NCI-H2196 (cell line): ENCODE data around the gene OR2Y1.
"Not testable (repeated sequence)": the region's sequence is repeated elsewhere in the genome, so short reads cannot be mapped to it uniquely, and the experiment has no call there.

Experiments
- DNase-seq: peaks from one replicate; lab custom pipeline; 2025; ENCODE audit not compliant: unreplicated experiment; lab: John Stamatoyannopoulos, UW

OR2Y1 gene, protein sequence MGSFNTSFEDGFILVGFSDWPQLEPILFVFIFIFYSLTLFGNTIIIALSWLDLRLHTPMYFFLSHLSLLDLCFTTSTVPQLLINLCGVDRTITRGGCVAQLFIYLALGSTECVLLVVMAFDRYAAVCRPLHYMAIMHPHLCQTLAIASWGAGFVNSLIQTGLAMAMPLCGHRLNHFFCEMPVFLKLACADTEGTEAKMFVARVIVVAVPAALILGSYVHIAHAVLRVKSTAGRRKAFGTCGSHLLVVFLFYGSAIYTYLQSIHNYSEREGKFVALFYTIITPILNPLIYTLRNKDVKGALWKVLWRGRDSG

DNA sequence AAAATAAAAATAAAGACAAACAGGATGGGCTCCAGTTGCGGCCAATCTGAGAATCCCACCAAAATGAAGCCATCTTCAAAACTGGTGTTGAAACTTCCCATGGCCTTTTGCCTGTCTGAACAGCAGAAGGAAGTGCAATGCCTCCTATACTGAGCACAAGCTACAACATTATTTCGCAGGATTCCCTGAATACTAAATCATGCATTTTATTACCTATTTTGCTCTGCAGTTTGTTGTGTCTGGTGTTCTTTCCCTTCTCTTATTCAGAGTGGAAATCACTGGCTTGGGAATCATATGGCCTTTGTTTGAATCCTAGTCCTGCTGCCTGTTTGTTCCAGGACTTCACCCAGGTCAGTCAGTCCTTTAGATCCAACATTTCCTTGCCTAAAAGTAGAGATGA lies at the start of gene OR2Y1:
OR2Y1 (minus strand) TSS at position 101 of the 400 bp plus-strand sequence; CDS start at position 101, 0 bp downstream.
- no peak for DNase-seq

DNA sequence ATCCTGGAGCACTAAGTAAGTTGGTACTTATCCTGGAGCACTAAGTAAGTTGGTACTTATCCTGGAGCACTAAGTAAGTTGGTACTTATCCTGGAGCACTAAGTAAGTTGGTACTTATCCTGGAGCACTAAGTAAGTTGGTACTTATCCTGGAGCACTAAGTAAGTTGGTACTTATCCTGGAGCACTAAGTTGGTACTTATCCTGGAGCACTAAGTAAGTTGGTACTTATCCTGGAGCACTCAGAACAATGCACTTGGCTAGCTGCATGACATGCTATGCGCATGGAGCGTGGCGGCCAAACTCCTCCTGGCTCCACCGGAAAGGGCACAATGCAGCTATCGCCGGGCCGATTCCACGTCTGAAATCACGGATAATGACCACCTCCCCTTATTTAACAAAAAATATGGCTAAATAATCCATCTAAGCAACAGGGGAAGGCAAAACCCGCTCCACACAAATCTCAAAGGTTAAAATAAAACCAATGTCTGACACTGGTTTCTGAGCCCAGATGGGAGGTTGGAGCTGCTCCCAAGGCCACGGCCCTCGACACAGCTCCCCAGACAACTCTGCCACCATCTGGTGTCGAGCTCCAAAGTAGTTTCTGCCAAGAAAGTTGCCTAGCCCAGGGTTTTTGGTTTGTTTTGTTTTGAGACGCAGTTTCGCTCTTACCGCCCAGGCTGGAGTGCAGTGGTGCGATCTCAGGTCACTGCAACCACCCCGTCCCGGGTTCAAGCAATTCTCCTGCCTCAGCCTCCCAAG lies 49.0 kb upstream of the OR2Y1 start:
- DNase-seq: not testable (repeated sequence)

DNA sequence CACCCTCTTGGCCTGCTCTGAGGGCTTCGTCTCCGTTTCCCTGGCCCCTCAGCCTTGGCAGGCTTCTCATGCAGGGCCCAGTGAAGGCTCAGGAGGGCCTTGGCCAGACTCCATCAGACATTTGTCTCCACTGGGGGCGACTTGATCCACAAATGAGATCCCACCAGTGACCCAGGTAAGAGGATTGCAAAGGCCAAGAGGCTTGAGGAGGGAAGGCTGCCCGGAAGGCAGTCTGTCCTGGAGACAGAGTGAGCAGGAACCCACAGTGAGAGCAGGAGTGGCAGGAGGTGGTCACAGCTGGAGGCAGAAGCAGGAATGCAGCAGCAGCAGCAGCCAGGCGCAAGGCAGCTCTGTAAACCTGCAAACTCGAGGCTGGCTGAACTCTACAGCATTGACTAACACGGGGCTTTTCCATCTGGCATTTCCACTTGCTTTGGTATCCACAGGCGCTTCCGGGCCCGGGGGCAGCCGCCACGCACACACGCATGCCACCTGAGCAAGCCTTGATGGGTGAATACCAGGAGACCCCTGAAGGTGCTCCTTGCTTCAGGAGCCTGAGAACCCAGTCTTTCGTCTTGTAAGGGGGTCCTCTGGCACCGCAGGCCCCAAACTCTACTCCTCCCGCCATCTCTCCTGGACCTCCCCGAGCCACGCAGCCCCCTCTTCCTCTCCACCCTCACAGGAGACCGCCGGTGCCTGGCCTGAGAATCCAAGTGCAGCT lies 48.0 kb upstream of the OR2Y1 start:
- DNase-seq: no peak

DNA sequence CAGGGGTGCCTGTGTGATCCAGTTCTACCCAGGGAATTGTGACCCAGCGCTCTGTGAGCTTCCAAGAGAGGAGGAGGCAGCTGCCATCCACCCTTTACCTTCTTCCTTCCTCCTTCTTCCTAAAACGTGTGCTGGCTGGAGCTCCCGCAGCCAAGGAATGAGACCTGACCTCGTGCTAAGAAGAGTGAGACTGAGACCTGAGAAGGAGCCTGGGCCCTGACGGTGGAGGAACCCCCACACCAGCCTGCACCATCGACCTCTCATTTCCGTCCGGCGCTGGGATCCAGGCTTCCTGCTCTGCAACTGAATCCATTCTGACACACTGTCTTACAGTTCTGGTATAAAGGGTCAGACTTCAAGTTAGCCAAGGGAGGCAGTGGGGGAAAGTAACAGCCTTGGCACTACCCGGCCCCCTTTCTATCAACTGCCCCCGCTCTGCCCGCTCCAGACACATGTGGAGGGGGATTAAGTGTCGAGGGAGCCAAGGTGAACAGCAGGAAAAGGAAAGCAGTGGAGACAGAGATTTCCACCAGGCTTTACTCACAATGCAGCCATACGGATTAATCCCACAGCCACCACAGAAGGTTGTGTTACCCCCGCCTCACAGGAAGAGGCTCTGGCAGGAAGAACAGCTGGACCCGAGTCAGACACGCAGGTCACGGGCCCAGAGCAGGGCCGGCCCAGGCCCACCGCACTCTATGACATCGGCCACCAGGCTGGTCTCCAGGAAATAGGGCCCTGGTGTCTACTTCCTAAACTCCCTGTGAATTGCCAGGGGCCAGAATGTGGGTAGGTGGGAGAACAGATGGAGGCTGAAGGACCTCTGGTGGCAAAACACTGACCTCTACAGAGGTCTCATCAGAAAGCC lies 46.9 kb upstream of the OR2Y1 start:
- no peak for DNase-seq

DNA sequence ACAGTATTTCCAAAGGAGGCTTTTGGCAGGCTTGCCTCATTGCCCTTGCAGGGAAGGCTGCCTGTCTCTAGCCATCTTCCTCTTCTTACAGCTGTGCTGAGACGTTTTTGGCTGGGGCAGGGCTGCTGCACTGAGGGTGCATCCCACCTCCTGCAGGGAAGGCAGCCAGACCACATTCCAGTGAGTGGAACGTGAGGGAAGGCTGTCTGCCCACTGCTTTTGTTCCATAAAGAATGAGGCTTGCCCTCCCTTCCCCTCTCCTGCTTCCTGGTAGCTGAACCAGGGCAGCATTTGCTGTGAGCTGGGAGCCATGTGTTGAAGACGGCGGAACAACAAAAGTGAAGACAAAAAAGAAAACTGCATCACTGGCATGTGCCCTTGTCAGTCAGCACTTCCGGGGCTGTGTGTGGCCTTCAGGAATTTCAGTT lies 46.0 kb upstream of the OR2Y1 start:
- no peak for DNase-seq

DNA sequence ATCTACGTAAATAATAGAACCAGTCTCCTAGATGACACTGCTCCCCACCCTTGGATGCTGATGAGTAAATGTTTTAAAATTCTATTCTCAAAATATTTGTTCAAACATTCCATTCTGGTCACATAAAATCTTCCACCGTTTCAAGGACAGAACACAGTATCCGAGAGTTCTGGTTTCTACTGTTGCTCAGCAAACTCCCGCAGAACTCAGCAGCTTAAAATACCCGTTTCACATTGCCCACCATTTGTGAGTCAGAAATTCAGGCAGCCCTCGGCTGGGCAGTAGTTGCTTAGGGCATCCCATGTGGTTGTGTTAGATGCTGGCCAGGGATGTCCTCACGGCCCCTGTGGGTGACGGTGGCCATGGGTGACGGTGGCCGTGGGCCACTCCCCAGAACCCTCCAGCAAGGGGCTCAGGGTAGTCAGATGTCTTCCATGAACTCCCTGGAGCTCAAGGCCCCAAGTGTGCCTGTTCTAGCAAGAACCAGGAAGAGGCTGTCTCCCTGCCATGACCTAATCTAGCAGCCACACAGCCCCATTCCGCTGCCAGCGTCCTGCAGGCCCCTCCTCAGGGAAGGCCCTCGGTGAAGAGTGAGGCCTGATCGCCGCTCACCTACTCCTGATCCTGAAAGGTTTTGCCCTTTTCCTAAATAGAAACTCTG lies 45.4 kb upstream of the OR2Y1 start:
- DNase-seq: no peak

DNA sequence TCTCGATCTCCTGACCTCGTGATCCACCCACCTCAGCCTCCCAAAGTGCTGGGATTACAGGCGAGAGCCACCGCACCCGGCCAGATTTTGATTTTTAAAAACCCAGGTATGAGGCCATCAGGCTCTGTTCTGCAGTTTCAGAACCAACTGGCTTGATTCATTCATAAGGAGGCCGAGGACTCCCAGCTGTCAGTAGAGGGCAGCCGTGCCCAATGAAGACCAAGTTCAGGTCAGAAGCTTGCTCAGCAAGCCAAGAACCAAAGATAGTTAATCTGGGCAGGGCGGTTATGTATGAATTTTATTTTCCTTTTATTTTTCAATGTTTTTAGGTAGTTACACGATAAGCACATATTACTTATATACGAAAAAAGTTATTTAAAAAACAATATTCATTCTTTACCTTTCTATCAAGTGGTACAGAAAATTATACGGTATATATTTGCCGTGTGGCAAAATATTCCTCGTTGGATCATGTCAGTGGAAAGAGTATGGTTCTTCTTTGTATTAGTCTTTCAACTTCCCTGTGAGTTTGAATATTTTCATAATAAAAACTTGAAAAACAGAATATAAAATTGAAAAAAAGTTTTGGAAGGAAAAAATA lies 44.7 kb upstream of the OR2Y1 start:
- DNase-seq: peak; percentile 45

DNA sequence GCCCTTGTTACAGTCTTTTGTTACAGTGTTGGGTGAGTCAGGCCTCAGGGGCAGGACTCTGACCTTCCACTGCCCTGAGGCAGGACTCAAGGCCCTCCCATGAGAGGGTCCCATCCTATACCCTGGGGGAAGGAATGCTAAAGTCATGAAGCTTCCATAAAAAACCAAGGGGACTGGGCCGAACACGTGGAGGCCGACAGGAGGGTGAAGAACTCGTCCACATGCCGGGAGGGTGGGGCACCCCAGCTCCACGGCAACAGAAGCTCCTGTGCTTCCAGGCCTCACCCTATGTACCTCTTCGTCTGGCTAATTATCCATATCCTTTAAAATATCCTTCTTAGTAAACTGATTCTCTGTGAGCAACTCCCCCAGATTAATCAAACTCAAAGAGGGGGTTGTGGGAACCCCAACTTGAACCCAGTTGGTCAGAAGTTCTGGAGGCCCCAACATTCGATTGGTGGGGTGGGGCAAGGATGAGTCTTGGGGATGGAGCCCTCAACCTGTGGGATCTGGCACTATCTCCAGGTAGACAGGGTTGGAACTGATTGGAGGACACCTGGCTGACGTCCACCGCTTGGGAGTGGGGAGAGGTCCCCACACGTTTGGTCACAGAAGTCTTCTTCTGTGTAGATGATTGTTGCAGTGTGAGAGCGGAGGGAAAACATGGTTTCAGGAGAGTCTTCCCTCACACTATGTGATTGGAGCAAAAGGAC lies 43.6 kb upstream of the OR2Y1 start:
- DNase-seq: no peak

DNA sequence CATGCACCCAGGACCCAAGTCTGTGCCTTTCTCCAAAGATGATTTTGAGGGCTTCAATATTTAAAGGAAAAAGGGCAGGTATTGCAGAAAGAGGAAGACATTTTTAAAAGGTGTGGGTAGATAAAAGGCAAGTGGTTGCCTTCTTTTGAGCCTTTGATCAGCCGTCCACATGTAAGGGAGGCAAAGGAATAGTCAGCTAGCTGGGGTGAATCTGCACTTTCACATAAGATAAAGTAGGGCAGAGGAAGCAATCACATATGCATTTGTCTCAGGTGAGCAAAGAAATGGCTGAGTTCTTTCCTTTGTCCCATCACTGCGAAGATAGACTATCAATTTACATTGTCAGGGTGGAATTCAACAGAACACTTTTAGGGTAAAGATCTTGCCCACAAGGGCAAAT lies 42.9 kb upstream of the OR2Y1 start:
- no peak for DNase-seq

DNA sequence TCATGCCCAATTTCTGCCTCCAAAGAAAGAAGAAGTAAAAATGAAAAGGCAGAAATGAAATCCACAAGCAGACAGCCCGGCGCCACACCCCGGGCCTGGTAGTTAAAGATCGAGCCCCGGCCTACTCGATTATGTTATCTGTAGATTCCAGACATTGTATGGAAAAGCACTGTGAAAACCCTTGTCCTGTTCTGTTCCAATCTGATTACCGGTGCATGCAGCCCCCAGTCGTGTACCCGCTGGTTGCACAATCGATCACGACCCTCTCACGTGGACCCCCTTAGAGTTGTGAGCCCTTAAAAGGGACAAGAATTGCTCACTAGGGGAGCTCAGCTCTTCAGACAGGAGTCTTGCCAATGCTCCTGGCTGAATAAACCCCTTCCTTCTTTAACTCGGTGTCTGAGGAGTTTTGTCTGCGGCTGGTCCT lies 42.1 kb upstream of the OR2Y1 start:
- not testable (repeated sequence) for DNase-seq

DNA sequence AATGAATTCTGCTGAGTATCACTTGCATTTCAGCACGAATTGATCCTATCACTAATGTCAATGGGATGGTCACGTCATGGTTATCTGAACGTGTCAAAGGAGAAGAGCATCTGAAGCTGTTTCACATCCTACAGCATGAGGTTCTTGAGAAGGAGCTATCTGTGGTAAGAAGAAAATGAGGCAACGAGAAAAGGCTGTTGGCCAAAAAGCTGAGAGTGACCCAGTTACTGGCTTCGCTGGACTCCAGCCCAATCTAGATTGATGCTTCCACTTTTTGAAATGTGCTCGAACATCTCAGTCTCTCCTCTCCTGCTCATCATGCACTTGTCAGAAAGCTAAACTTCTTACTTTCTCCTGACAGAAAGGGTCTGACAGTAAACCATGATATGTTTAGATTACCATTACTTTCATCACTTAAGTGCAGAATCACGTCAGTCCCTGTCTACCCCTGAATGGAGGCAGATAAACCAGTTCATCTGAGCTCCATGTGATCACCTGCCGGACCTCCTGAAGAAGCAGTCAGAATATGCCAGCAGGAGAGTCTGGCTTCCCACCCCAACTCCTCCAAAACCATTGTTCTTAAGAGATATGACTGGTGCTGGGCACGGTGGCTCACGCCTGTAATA lies 40.2 kb upstream of the OR2Y1 start:
- DNase-seq: no peak

DNA sequence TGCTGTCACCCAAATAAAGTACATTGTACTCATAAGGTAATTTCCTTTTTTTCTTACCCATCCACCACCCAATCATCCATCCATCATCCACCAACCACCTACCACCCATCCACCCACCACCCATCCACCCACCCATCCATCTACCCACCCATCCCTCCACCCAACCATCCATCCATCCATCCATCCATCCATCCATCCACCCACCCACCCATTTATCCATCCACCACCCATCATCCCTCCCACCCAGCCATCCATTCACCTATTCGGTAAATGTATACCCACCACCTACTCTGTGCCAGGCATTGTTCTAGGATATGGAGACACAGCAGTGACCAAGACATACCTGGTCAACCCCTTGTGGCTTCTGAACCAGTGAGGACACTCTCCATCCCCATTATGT lies 37.6 kb upstream of the OR2Y1 start:
- DNase-seq: no peak

DNA sequence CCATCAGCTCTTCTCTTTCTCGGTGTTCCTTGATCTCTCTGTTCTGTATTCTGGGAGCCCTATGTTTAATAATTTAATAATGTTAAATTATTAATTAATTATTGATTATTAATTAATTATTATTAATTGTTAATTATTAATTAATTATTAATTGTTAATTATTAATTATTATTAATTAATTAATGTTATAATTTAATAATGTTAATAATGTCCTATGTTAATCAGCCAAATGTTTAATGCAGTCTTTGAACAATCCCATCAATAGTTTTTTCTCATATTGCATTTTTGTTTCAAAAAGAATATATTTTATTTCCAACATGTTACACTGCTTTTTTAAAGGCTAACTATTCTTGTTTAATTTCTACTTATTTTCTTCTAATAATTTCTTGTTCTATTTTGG lies 36.5 kb upstream of the OR2Y1 start:
- no peak for DNase-seq

DNA sequence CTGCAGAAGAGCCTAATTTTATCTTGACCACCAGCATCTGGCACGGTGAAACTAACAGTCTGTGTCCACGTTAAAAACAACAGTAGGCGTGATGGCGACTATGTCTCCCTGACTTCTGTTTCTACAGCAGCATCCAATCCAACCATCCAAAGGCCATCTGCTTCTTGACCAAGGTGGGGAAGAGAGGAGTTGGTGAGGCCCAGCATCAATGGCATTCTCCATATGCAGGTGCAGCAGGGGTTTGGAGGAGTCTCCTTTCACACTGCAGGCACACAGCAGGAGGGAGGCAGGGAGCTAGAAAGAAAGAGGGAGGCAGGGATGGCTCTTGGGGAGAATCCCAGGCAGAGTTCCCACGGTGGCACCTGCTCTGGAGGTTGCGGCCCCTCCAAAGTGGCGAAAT lies 35.8 kb upstream of the OR2Y1 start:
- DNase-seq: no peak

DNA sequence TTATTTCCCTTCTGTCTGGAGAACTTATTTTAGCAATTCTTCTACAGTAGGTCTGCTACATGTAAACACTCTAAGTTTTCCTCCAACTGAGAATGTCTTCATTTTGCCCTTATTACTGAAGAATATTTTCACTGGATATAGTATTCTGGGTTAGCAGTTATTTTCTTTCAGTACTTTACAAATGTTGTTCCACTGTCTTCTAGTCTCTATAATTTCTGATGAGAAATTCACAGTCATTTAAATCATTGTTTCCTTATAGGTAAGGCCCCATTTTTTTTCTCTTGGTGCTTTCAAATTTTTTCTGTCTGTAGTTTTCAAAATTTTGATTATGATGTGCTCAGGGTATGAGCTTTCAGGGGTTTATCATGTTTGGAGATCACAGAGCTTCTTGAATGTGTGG lies 32.0 kb upstream of the OR2Y1 start:
- DNase-seq: no peak

DNA sequence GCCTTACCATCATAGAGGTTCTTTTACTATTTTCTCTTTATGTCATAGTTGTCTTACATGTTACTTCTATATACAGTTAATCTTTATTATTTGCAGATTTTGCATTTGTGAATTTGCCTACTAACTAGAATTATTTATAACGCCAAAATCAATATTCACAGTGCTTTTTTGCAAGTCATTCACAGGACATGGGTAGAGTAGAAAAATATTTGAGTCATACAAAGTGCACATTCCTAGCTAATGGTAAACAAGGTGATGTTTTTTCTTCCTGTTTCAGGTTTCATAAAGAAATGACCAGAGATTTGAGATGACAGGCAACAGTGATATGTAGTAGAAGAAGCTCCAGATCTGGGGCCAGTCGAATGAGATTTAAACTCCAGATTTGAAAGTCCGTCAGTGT lies 30.0 kb upstream of the OR2Y1 start:
- no peak for DNase-seq

DNA sequence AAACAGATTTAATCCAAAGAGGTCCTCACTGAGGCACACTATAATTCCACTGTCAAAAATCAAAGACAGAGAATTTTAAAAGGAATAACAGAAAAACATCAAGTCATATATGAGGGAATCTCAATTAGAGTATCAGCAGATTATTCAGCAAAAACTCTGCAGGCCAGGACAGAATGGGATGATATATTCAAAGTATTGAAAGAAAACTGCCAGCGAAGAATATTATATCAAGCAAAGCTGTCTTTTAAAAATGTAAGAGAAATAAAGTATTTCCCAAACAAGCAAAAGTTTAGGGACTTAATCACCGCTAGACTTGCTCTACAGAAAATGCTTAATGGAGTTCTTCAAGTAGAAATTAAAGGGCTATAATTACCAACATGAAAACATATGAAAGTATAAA lies 15.7 kb upstream of the OR2Y1 start:
- no peak for DNase-seq

DNA sequence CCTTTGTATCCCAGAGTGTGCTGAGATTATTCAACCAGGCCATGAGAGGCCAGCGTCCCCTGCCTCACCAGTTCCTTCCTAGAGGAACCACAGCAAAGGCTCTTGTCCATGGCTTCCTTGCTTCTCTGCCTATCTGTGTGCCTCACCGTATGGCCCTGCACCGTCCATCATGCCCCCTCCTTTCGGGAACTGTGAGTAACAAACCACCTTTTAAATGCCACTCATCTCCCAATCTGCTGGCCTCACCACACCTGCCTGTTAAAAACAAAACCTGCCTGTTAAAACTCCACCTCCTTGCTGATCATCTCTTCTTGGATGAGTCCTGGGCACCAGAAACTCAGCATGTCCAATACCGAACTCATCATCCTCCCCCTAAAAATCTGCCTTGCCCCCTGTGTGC lies 4.4 kb upstream of the OR2Y1 start:
- DNase-seq: no peak

DNA sequence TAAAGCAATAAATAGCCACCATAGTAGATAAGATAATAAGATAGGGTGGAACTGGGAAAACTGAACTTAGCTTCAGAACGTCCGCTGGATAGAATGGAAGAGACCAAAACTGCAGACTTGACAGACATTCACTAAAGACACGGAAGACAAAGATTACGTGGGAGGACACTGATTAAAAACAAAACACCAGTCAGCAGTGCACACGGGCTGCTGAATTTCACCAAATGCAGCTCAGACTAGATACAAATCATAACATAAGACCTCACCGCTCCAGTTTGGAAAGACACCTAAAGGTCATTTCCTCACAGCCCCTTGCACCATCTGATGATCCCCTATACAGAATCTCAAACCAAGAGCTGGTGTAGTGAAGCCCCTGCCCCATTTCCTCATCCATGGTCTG lies 2.9 kb upstream of the OR2Y1 start:
- no peak for DNase-seq
